K562 (cell line): ENCODE results near the gene CEP192. TPM values are rescaled to one million over a fixed set of nuclear protein-coding genes. Genes with fewer than 3 reads are reported as not detected.

Experiments used
- ATAC-seq: fragments of 200-7000 bp; cut with Tn5 transposase; 3 replicates; pipeline ENCODE4 v1.9.1; 2020; ENCODE audit warnings: moderate library complexity
- BruUV-seq: library from RNA; stranded (reverse); fragments of 400-500 nt; replicated peaks from 2 replicates; lab custom pipeline; 2021; lab: Mats Ljungman, UMichigan
- CTCF ChIA-PET: fragments of 300-600 bp; formaldehyde crosslinking; extraction: SDS; loops from one replicate; lab custom pipeline; 2021; ENCODE audit warnings: low intra/inter-chr PET ratio; lab: Yijun Ruan, JAX
- POLR2A ChIA-PET: fragments of 300-600, 350-650 bp; sonication (Branson Sonifier 250); formaldehyde crosslinking; extraction: SDS; loops from one replicate; lab custom pipeline; 2021; ENCODE audit warnings: antibody characterized with exemption, inconsistent platforms; lab: Yijun Ruan, JAX
- DNase-seq, 4 experiments: peaks; one replicate each; pipeline versions ENCODE4 v3.0.0 to v3.0.0-alpha.2; 2011 to 2018; ENCODE audit warnings: low spot score in 3 of 4, mixed read lengths in 3 of 4; ENCODE audit errors: extremely low read depth in 1 of 4
- FAIRE-seq: peaks from 2 replicates; lab custom pipeline; 2011; peaks lifted over from hg19 to GRCh38; lab: Jason Lieb, UNC
- H2AFZ ChIP-seq: 2 replicates; pipeline ENCODE4 v1.6.0; 2011; ENCODE audit warnings: low read depth, low read length, control low read depth, inconsistent platforms
- H3K27ac ChIP-seq: fragments of 200-600 bp; 3 replicates; pipeline ENCODE4 v1.8.0; 2011; ENCODE audit warnings: low read depth, mild to moderate bottlenecking, control low read depth, inconsistent platforms, low read length, moderate library complexity, mixed read lengths; ENCODE audit errors: extremely low read depth
- H3K27me3 ChIP-seq, 2 experiments: fragments of 300-600 bp in 1 of 2; 2 replicates in 1 of 2; 3 replicates in 1 of 2; pipeline versions ENCODE4 v1.6.0 to v1.8.0; 2011; ENCODE audit warnings: inconsistent platforms in 2 of 2, low read length in 2 of 2, mild to moderate bottlenecking in 1 of 2, mixed read lengths in 1 of 2, moderate library complexity in 1 of 2; ENCODE audit not compliant: control insufficient read depth in 2 of 2, insufficient read depth in 2 of 2
- H3K36me3 ChIP-seq: fragments of 300-600 bp; 3 replicates; pipeline ENCODE4 v1.8.0; 2011; ENCODE audit warnings: mild to moderate bottlenecking, low read length, inconsistent platforms; ENCODE audit not compliant: control insufficient read depth, insufficient read depth
- H3K4me1 ChIP-seq, 2 experiments: fragments of 200-600 bp in 1 of 2; replicated peaks in 1 of 2; 2 replicates in 1 of 2; 3 replicates in 1 of 2; pipeline versions ENCODE4 v1.5.1 to v1.8.0; 2011; ENCODE audit warnings: inconsistent platforms in 2 of 2, low read length in 2 of 2, mild to moderate bottlenecking in 1 of 2, mixed read lengths in 1 of 2, moderate library complexity in 1 of 2; ENCODE audit not compliant: control insufficient read depth in 2 of 2, insufficient read depth in 2 of 2
- H3K4me2 ChIP-seq: 2 replicates; pipeline ENCODE4 v1.6.1; 2011; ENCODE audit warnings: low read length, control low read depth, inconsistent platforms, mixed read lengths; ENCODE audit not compliant: insufficient read depth
- H3K4me3 ChIP-seq: fragments of 200-600 bp; sonication (generic), shearing (Covaris generic); 2 replicates; pipeline ENCODE4 v1.5.1; 2016; ENCODE audit warnings: control low read depth, inconsistent platforms
- H3K79me2 ChIP-seq: fragments of 200-600 bp; 3 replicates; pipeline ENCODE4 v1.8.0; 2011; ENCODE audit warnings: low read length, inconsistent platforms; ENCODE audit not compliant: control insufficient read depth, insufficient read depth
- H3K9ac ChIP-seq, 2 experiments: 2 replicates each; pipeline versions ENCODE4 v1.6.0 to v1.6.1; 2011; ENCODE audit warnings: low read depth in 2 of 2, low read length in 2 of 2, control low read depth in 1 of 2, inconsistent platforms in 1 of 2, mild to moderate bottlenecking in 1 of 2, mixed read lengths in 1 of 2; ENCODE audit not compliant: insufficient read depth in 1 of 2
- H3K9me1 ChIP-seq: one replicate; pipeline ENCODE4 v1.6.0; 2011; ENCODE audit warnings: inconsistent platforms, mild to moderate bottlenecking, low read length, moderate library complexity; ENCODE audit not compliant: control insufficient read depth, insufficient read depth
- H3K9me3 ChIP-seq: replicated peaks from 2 replicates; pipeline ENCODE4 v1.5.1; 2011; ENCODE audit warnings: low read depth, low read length, inconsistent platforms; ENCODE audit not compliant: control insufficient read depth, insufficient read depth
- H4K20me1 ChIP-seq: replicated peaks from 2 replicates; pipeline ENCODE4 v1.6.1; 2011; ENCODE audit warnings: low read length, inconsistent platforms, mixed read lengths; ENCODE audit not compliant: control insufficient read depth, insufficient read depth
- BRD9 ChIP-seq: fragments of 450-650 bp; IDR thresholded peaks from 2 replicates; pipeline ENCODE4 v1.6.1; 2018; ENCODE audit warnings: low read depth; ENCODE audit not compliant: partially characterized antibody
- FOXK2 ChIP-seq, 2 experiments: fragments of 450-650 bp; IDR thresholded peaks in 1 of 2; conservative IDR thresholded peaks in 1 of 2; 2 replicates each; pipeline ENCODE4 v1.6.1; 2016; ENCODE audit warnings: low read depth in 2 of 2, mild to moderate bottlenecking in 1 of 2
- KDM1A ChIP-seq, 2 experiments: fragments of 450-650 bp; IDR thresholded peaks; 2 replicates each; pipeline ENCODE4 v1.6.1; 2016; ENCODE audit warnings: mild to moderate bottlenecking in 2 of 2
- MAFG ChIP-seq: fragments of 450-650 bp; conservative IDR thresholded peaks from 2 replicates; pipeline ENCODE4 v1.6.1; 2016; ENCODE audit warnings: missing genetic modification characterization, missing compliant biosample characterization
- NCOA4 ChIP-seq: fragments of 450-650 bp; IDR thresholded peaks from 2 replicates; pipeline ENCODE4 v1.6.1; 2018; ENCODE audit warnings: mild to moderate bottlenecking; ENCODE audit not compliant: partially characterized antibody
- PCBP1 ChIP-seq: fragments of 200-400 bp; formaldehyde crosslinking; IDR thresholded peaks from 2 replicates; pipeline ENCODE4 v1.6.1; 2018; ENCODE audit warnings: mild to moderate bottlenecking, low read depth, low read length; ENCODE audit not compliant: poor library complexity, severe bottlenecking
- PCBP2 ChIP-seq: fragments of 200-400 bp; formaldehyde crosslinking; IDR thresholded peaks from 2 replicates; pipeline ENCODE4 v1.6.1; 2018; ENCODE audit warnings: low read length, low read depth, mild to moderate bottlenecking, moderate library complexity; ENCODE audit not compliant: poor library complexity, severe bottlenecking
- PHF21A ChIP-seq: fragments of 450-650 bp; IDR thresholded peaks from 2 replicates; pipeline ENCODE4 v1.6.1; 2017; ENCODE audit warnings: low read depth, borderline replicate concordance
- SIRT6 ChIP-seq: IDR thresholded peaks from one replicate; pipeline ENCODE4 v1.6.1; 2012; ENCODE audit warnings: low read depth, mild to moderate bottlenecking, control low read depth, inconsistent platforms, low read length, moderate library complexity
- ZBTB17 ChIP-seq: fragments of 450-650 bp; formaldehyde crosslinking; IDR thresholded peaks from 2 replicates; pipeline ENCODE4 v1.4.0; 2020; ENCODE audit warnings: mild to moderate bottlenecking
- ZNF785 ChIP-seq: fragments of 250-450 bp; sonication (Bioruptor Pico); IDR thresholded peaks from 2 replicates; pipeline ENCODE4 v1.4.0; 2020; ENCODE audit warnings: mild to moderate bottlenecking
- WGBS: fragments of 100-300 bp; shearing (Covaris generic); methylation state at CpG from one replicate; pipeline ENCODE4 v1.1.6; 2016; ENCODE audit warnings: low coverage, mixed read lengths; ENCODE audit not compliant: insufficient coverage; ENCODE audit errors: missing lambda C conversion rate; 5-methylcytosine and 5-hydroxymethylcytosine counted together
- in situ Hi-C: fragments of 300-500 bp; cut with MboI; formaldehyde crosslinking; loops from 4 replicates; pipeline ENCODE4 v1.15.0; 2018; ENCODE audit warnings: inconsistent platforms, mixed read lengths
- intact Hi-C: fragments of 100-400 bp; cut with micrococcal nuclease; formaldehyde crosslinking; loops from 2 replicates; pipeline ENCODE4 v1.14.2; 2022
- polyA plus RNA-seq, 8 experiments: library from polyadenylated mRNA; depleted of rRNA in 4 of 8; stranded (reverse) in 5 of 8; unstranded in 3 of 8; fragments of >200 nt; fragmentation: Nextera tagmentation in 2 of 8; fragmentation: Illumina TruSeq in 1 of 8; extraction: Ambion mirVana in 2 of 8; extraction: Trizol in 1 of 8; gene quantifications; 2 replicates each; pipeline versions ENCODE4 v1.2.1 to v1.2.3, GENCODE V29; 2011 to 2014; ENCODE audit warnings: inconsistent platforms in 1 of 8, missing spikeins in 1 of 8
- total RNA-seq, 7 experiments: library from RNA; depleted of rRNA in 6 of 7; stranded (reverse); fragments of >200 nt in 6 of 7; fragmentation: Illumina TruSeq in 2 of 7; extraction: Trizol in 2 of 7; gene quantifications; 2 replicates each; pipeline versions ENCODE4 v1.2.1 to v1.2.3, GENCODE V29; 2011 to 2021; ENCODE audit warnings: low replicate concordance in 1 of 7
- TF ChIP-seq, protein P1 (sequence below): fragments of 200-800 bp; sonication (Bioruptor generic); IDR thresholded peaks from 2 replicates; pipeline ENCODE4 v1.6.1; 2017; ENCODE audit warnings: missing genetic modification characterization, missing compliant biosample characterization
- TF ChIP-seq, protein P2 (sequence below): fragments of 250-450 bp; sonication (Bioruptor Pico); IDR thresholded peaks from 2 replicates; pipeline ENCODE4 v1.5.0; 2020; ENCODE audit warnings: mild to moderate bottlenecking, borderline replicate concordance

The CEP192 gene
- total and polyA plus RNA-seq, 9 of the 15 experiments (the other 6 are each of a cell fraction or from before 2014, with no cell fraction given): 14.4 to 54.4 (median 35.8) TPM

DNA sequence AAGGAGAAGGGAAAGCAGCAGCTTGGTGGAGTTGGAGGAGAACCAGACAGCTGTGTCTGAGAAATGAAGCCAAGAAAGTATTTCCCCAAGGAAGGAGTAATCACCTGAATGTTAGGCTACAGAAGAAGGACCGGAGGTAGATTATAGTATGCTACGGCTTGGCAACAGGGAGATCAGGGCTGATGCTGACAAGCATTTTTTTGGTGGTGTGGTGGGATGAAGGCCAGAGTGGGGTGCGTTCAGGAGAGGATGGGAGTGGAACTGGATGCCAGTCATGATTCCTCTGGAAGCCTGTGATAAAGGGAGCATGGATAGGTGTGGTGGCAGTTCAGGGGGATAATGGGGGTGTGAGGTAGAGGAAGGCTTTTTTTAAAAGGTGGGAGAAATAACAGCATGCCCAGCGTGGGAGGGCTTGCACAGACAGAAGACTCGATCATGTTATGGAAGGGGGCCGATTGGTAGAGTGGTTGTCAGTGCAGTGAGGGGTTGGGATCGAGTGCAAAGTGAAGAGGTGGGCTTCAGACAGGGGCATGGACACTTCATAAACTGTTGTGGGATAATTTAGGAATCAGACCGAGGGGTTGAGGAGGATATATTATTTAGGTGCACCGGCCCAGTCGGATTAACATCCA is 5.6 kb downstream of the CEP192 start:
- H3K79me2 ChIP-seq: peaks cover 95% of the 10 kb centered on the region
- DNase-seq (peak in 3 of 4 experiments; percentile 22 to 39 (median 28)), FAIRE-seq (peak; percentile 42), ATAC-seq (peak; percentile 58)
- POLR2A ChIA-PET: interaction anchor here (0.6 to 1.6 kb wide), 4 partner anchors 9 to 66 kb away, joined by 3 to 5 read pairs (median 3); no protein-coding TSS in a partner anchor
- H3K9me1 ChIP-seq: peaks cover 6% of the 10 kb centered on the region
- in situ Hi-C loops: no loop called here
- H3K27ac ChIP-seq: peak overlapping the region; percentile 65
- no peaks in the 10 kb centered on the region for H3K27me3 ChIP-seq
- BruUV-seq: no TSS peak
- peak overlapping the region; percentile 19 to 60; a peak in 2 of 4 replicates for H3K9ac ChIP-seq
- H3K36me3 ChIP-seq: peaks cover 64% of the 10 kb centered on the region
- WGBS: 6% methylated on average over 10 of the region's 10 CpGs
- peak overlapping the region; percentile 4; the same call in 1 of the 2 replicates for H3K4me3 ChIP-seq
- H4K20me1 ChIP-seq: peaks cover 27% of the 10 kb centered on the region
- CTCF ChIA-PET: no interaction called here
- H2AFZ ChIP-seq: no peak overlapping the region
- intact Hi-C loops: loop anchor here (10.0 kb wide), 1 partner anchor 112 kb away; the partner anchor contains the start of gene PTPN2
- peaks cover 14% of the 10 kb centered on the region; the same call in 1 of the 2 replicates for H3K9me3 ChIP-seq
- peak overlapping the region; percentile 78 for H3K4me2 ChIP-seq
- H3K4me1 ChIP-seq: peaks cover 27 to 31% of the 10 kb centered on the region in 2 experiments
- TF ChIP-seq SIRT6: no peak
- TF ChIP-seq MAFG (tag): peak; percentile 28; the same call in 1 of the 2 replicates
- TF ChIP-seq PHF21A: no peak
- 0 out of 4 replicates have a peak, but pooled peaks of 1 of the 2 experiments have one; percentile 24 for TF ChIP-seq KDM1A (IDR thresholded peaks at IDR 0.05)
- TF ChIP-seq ZNF785 (CRISPR knock-in tag): no peak
- 0 out of 4 replicates have a peak, but pooled peaks of 1 of the 2 experiments have one; percentile 12 for TF ChIP-seq FOXK2 (conservative IDR thresholded peaks at IDR 0.05 in 1 of 2, IDR thresholded peaks at IDR 0.05 in 1 of 2; ENCODE audit: low read depth in 2 of 2)
- no peak for TF ChIP-seq PCBP1
- TF ChIP-seq, protein P1, sequence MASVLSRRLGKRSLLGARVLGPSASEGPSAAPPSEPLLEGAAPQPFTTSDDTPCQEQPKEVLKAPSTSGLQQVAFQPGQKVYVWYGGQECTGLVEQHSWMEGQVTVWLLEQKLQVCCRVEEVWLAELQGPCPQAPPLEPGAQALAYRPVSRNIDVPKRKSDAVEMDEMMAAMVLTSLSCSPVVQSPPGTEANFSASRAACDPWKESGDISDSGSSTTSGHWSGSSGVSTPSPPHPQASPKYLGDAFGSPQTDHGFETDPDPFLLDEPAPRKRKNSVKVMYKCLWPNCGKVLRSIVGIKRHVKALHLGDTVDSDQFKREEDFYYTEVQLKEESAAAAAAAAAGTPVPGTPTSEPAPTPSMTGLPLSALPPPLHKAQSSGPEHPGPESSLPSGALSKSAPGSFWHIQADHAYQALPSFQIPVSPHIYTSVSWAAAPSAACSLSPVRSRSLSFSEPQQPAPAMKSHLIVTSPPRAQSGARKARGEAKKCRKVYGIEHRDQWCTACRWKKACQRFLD (CRISPR knock-in tag): no peak
- TF ChIP-seq PCBP2: no peak
- no peak for TF ChIP-seq ZBTB17 (CRISPR knock-in tag)
- TF ChIP-seq NCOA4: no peak
- TF ChIP-seq, protein P2, sequence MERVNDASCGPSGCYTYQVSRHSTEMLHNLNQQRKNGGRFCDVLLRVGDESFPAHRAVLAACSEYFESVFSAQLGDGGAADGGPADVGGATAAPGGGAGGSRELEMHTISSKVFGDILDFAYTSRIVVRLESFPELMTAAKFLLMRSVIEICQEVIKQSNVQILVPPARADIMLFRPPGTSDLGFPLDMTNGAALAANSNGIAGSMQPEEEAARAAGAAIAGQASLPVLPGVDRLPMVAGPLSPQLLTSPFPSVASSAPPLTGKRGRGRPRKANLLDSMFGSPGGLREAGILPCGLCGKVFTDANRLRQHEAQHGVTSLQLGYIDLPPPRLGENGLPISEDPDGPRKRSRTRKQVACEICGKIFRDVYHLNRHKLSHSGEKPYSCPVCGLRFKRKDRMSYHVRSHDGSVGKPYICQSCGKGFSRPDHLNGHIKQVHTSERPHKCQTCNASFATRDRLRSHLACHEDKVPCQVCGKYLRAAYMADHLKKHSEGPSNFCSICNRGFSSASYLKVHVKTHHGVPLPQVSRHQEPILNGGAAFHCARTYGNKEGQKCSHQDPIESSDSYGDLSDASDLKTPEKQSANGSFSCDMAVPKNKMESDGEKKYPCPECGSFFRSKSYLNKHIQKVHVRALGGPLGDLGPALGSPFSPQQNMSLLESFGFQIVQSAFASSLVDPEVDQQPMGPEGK: no peak
- no peak for TF ChIP-seq BRD9
